ENCODE data around the gene KIF4A. TPM values are rescaled to one million over a fixed set of nuclear protein-coding genes. Genes with fewer than 3 reads are reported as not detected.
A peak's percentile ranks its signal among the peaks of the same experiment; 100 is the strongest.
"Not testable (repeated sequence)": the region's sequence is repeated elsewhere in the genome, so short reads cannot be mapped to it uniquely, and the experiment has no call there.

Gene KIF4A
- total RNA-seq, 2 experiments from 2014 or later: 26.4 to 28.3 TPM

GRCh38 chrX:70352496-70352895 is 62.6 kb downstream of the KIF4A start:
- H3K9me3 Mint-ChIP-seq: peaks cover 2% of the 10 kb centered on the region
- H3K4me1 Mint-ChIP-seq (ENCODE audit: low read depth): no peaks in the 10 kb centered on the region
- no peak overlapping the region for H3K27ac Mint-ChIP-seq
- H3K36me3 Mint-ChIP-seq: peaks cover 11% of the 10 kb centered on the region
- DNase-seq: no peak
- ChIA-PET CTCF (no interaction called here), POLR2A (no interaction called here)
- intact Hi-C loops (cut with micrococcal nuclease): no loop called here
- no peak overlapping the region for H3K4me3 Mint-ChIP-seq
- no peaks in the 10 kb centered on the region for H3K27me3 Mint-ChIP-seq

GRCh38 chrX:70353514-70353913 is 63.6 kb downstream of the KIF4A start:
- Mint-ChIP-seq H3K4me3 (no peak overlapping the region), H3K36me3 (peaks cover 8% of the 10 kb centered on the region), H3K27me3 (no peaks in the 10 kb centered on the region), H3K9me3 (no peaks in the 10 kb centered on the region), H3K4me1 (ENCODE audit: low read depth) (no peaks in the 10 kb centered on the region), H3K27ac (no peak overlapping the region)
- DNase-seq: no peak
- ChIA-PET CTCF (no interaction called here), POLR2A (no interaction called here)
- intact Hi-C loops (cut with micrococcal nuclease): no loop called here

- intact Hi-C loops (cut with micrococcal nuclease): no loop called here
- Mint-ChIP-seq H3K4me3 (no peak overlapping the region), H3K27me3 (no peaks in the 10 kb centered on the region), H3K4me1 (ENCODE audit: low read depth) (no peaks in the 10 kb centered on the region), H3K27ac (no peak overlapping the region), H3K36me3 (peaks cover 11% of the 10 kb centered on the region), H3K9me3 (no peaks in the 10 kb centered on the region)
- DNase-seq: no peak
- ChIA-PET POLR2A (no interaction called here), CTCF (no interaction called here)
Measured at GRCh38 chrX:70354716-70355115, 64.8 kb downstream of the KIF4A start.

GRCh38 chrX:70359458-70359857 is 69.6 kb downstream of the KIF4A start:
- Mint-ChIP-seq H3K27ac (no peak overlapping the region), H3K9me3 (no peaks in the 10 kb centered on the region), H3K4me3 (no peak overlapping the region), H3K36me3 (peaks cover 5% of the 10 kb centered on the region), H3K4me1 (ENCODE audit: low read depth) (no peaks in the 10 kb centered on the region), H3K27me3 (no peaks in the 10 kb centered on the region)
- no peak for DNase-seq
- ChIA-PET CTCF (no interaction called here), POLR2A (no interaction called here)
- intact Hi-C loops (cut with micrococcal nuclease): no loop called here

- no peak for DNase-seq
- CTCF ChIA-PET: no interaction called here
- no peak overlapping the region for H3K27ac Mint-ChIP-seq
- H3K36me3 Mint-ChIP-seq: peaks cover 5% of the 10 kb centered on the region
- H3K27me3 Mint-ChIP-seq: no peaks in the 10 kb centered on the region
- intact Hi-C loops (cut with micrococcal nuclease): no loop called here
- no peaks in the 10 kb centered on the region for H3K4me1 Mint-ChIP-seq (ENCODE audit: low read depth)
- no peak overlapping the region for H3K4me3 Mint-ChIP-seq
- POLR2A ChIA-PET: no interaction called here
- H3K9me3 Mint-ChIP-seq: no peaks in the 10 kb centered on the region
Measured at GRCh38 chrX:70360366-70360765, 70.5 kb downstream of the KIF4A start.

- H3K27ac Mint-ChIP-seq; intact Hi-C loops (cut with micrococcal nuclease); H3K9me3 Mint-ChIP-seq; POLR2A ChIA-PET; H3K4me1 Mint-ChIP-seq (ENCODE audit: low read depth); H3K4me3 Mint-ChIP-seq; DNase-seq; CTCF ChIA-PET; H3K36me3 Mint-ChIP-seq; H3K27me3 Mint-ChIP-seq: not testable (repeated sequence)
Measured at GRCh38 chrX:70368731-70369130, 78.8 kb downstream of the KIF4A start.

GRCh38 chrX:70386235-70386634 is 96.3 kb downstream of the KIF4A start:
- peaks cover 6% of the 10 kb centered on the region for H3K36me3 Mint-ChIP-seq
- no peak for DNase-seq
- no peaks in the 10 kb centered on the region for H3K9me3 Mint-ChIP-seq
- H3K4me3 Mint-ChIP-seq: no peak overlapping the region
- no peak overlapping the region for H3K27ac Mint-ChIP-seq
- intact Hi-C loops (cut with micrococcal nuclease): no loop called here
- no peaks in the 10 kb centered on the region for H3K4me1 Mint-ChIP-seq (ENCODE audit: low read depth)
- CTCF ChIA-PET: no interaction called here
- POLR2A ChIA-PET: interaction anchor here (0.7 kb wide), 1 partner anchor 264 kb away, joined by 3 read pairs; no protein-coding TSS in a partner anchor
- no peaks in the 10 kb centered on the region for H3K27me3 Mint-ChIP-seq

GRCh38 chrX:70398899-70399298 is 109.0 kb downstream of the KIF4A start:
- peaks cover 5% of the 10 kb centered on the region for H3K36me3 Mint-ChIP-seq
- POLR2A ChIA-PET: no interaction called here
- H3K27me3 Mint-ChIP-seq: no peaks in the 10 kb centered on the region
- no peak for DNase-seq
- intact Hi-C loops (cut with micrococcal nuclease): no loop called here
- peak overlapping the region; percentile 51 for H3K27ac Mint-ChIP-seq
- CTCF ChIA-PET: no interaction called here
- H3K4me1 Mint-ChIP-seq (ENCODE audit: low read depth): peaks cover 6% of the 10 kb centered on the region
- no peak overlapping the region for H3K4me3 Mint-ChIP-seq
- no peaks in the 10 kb centered on the region for H3K9me3 Mint-ChIP-seq

GRCh38 chrX:70400181-70400580 is 110.3 kb downstream of the KIF4A start:
- DNase-seq; intact Hi-C loops (cut with micrococcal nuclease); H3K4me3 Mint-ChIP-seq; H3K36me3 Mint-ChIP-seq; H3K9me3 Mint-ChIP-seq; CTCF ChIA-PET; H3K4me1 Mint-ChIP-seq (ENCODE audit: low read depth); H3K27ac Mint-ChIP-seq; POLR2A ChIA-PET; H3K27me3 Mint-ChIP-seq: not testable (repeated sequence)

- Mint-ChIP-seq H3K27ac (no peak overlapping the region), H3K4me3 (no peak overlapping the region), H3K9me3 (no peaks in the 10 kb centered on the region), H3K27me3 (no peaks in the 10 kb centered on the region), H3K36me3 (peaks cover 6% of the 10 kb centered on the region), H3K4me1 (ENCODE audit: low read depth) (peaks cover 6% of the 10 kb centered on the region)
- ChIA-PET POLR2A (no interaction called here), CTCF (no interaction called here)
- no peak for DNase-seq
- intact Hi-C loops (cut with micrococcal nuclease): no loop called here
Measured at GRCh38 chrX:70402721-70403120, 112.8 kb downstream of the KIF4A start.

- intact Hi-C loops (cut with micrococcal nuclease): no loop called here
- Mint-ChIP-seq H3K9me3 (no peaks in the 10 kb centered on the region), H3K27ac (no peak overlapping the region), H3K4me1 (ENCODE audit: low read depth) (no peaks in the 10 kb centered on the region), H3K27me3 (no peaks in the 10 kb centered on the region), H3K4me3 (no peak overlapping the region), H3K36me3 (peaks cover 10% of the 10 kb centered on the region)
- POLR2A ChIA-PET: no interaction called here
- CTCF ChIA-PET: no interaction called here
- no peak for DNase-seq
Measured at GRCh38 chrX:70405003-70405402, 115.1 kb downstream of the KIF4A start.

- Mint-ChIP-seq H3K27ac (no peak overlapping the region), H3K9me3 (no peaks in the 10 kb centered on the region)
- POLR2A ChIA-PET: no interaction called here
Measured at GRCh38 chrX:70410921-70411320, 121.0 kb downstream of the KIF4A start.

GRCh38 chrX:70411475-70411874 is 121.6 kb downstream of the KIF4A start:
- DNase-seq: no peak
- intact Hi-C loops (cut with micrococcal nuclease): no loop called here
- no peak overlapping the region for H3K4me3 Mint-ChIP-seq
- ChIA-PET POLR2A (no interaction called here), CTCF (no interaction called here)
- H3K9me3 Mint-ChIP-seq: no peaks in the 10 kb centered on the region
- H3K4me1 Mint-ChIP-seq (ENCODE audit: low read depth): no peaks in the 10 kb centered on the region
- H3K27ac Mint-ChIP-seq: no peak overlapping the region
- H3K27me3 Mint-ChIP-seq: no peaks in the 10 kb centered on the region
- peaks cover 4% of the 10 kb centered on the region for H3K36me3 Mint-ChIP-seq

More at GRCh38 chrX:70410921-70411320, 121.0 kb downstream of the KIF4A start:
- Mint-ChIP-seq H3K36me3 (peaks cover 8% of the 10 kb centered on the region), H3K27me3 (no peaks in the 10 kb centered on the region), H3K4me1 (ENCODE audit: low read depth) (no peaks in the 10 kb centered on the region), H3K4me3 (no peak overlapping the region)
- CTCF ChIA-PET: no interaction called here
- DNase-seq: no peak
- intact Hi-C loops (cut with micrococcal nuclease): no loop called here

- ChIA-PET CTCF (no interaction called here), POLR2A (no interaction called here)
- H3K27me3 Mint-ChIP-seq: no peaks in the 10 kb centered on the region
- H3K4me1 Mint-ChIP-seq (ENCODE audit: low read depth): no peaks in the 10 kb centered on the region
- H3K27ac Mint-ChIP-seq: no peak overlapping the region
- no peak overlapping the region for H3K4me3 Mint-ChIP-seq
- no peaks in the 10 kb centered on the region for H3K36me3 Mint-ChIP-seq
- no peaks in the 10 kb centered on the region for H3K9me3 Mint-ChIP-seq
- DNase-seq: no peak
- intact Hi-C loops (cut with micrococcal nuclease): no loop called here
Measured at GRCh38 chrX:70421618-70422017, 131.7 kb downstream of the KIF4A start.
